ACC112 (cell line): ENCODE results near the gene ST6GALNAC2.

Experiments used
- H2AFZ ChIP-seq: fragments of 200-600 bp; sonication (generic); one replicate; pipeline ENCODE4 v1.6.0; 2017; ENCODE audit warnings: antibody characterized with exemption, low read length; ENCODE audit not compliant: unreplicated experiment
- H3K27ac ChIP-seq: fragments of 200-600 bp; sonication (generic); 2 replicates; pipeline ENCODE4 v1.5.1; 2014; ENCODE audit warnings: low read depth, mild to moderate bottlenecking, antibody characterized with exemption, low read length, moderate library complexity
- H3K27me3 ChIP-seq: fragments of 200-600 bp; sonication (generic); 2 replicates; pipeline ENCODE4 v1.6.1; 2014; ENCODE audit warnings: mild to moderate bottlenecking, antibody characterized with exemption, low read length, moderate library complexity, mixed read lengths; ENCODE audit not compliant: insufficient read depth
- H3K36me3 ChIP-seq: fragments of 200-600 bp; sonication (generic); 2 replicates; pipeline ENCODE4 v1.6.1; 2016; ENCODE audit warnings: mild to moderate bottlenecking, antibody characterized with exemption, low read length, moderate library complexity, mixed read lengths; ENCODE audit not compliant: insufficient read depth
- H3K4me1 ChIP-seq: fragments of 200-600 bp; sonication (generic); one replicate; pipeline ENCODE4 v1.6.1; 2016; ENCODE audit warnings: low read length, mixed read lengths; ENCODE audit not compliant: insufficient read depth, unreplicated experiment, control insufficient read depth
- H3K4me3 ChIP-seq: fragments of 200-600 bp; sonication (generic); 2 replicates; pipeline ENCODE4 v1.5.1; 2014; ENCODE audit warnings: mild to moderate bottlenecking, low read depth, low read length
- H3K79me2 ChIP-seq: fragments of 200-600 bp; sonication (generic); one replicate; pipeline ENCODE4 v1.6.0; 2016; ENCODE audit warnings: low read length; ENCODE audit not compliant: control insufficient read depth, unreplicated experiment, insufficient read depth

The ST6GALNAC2 gene

DNA sequence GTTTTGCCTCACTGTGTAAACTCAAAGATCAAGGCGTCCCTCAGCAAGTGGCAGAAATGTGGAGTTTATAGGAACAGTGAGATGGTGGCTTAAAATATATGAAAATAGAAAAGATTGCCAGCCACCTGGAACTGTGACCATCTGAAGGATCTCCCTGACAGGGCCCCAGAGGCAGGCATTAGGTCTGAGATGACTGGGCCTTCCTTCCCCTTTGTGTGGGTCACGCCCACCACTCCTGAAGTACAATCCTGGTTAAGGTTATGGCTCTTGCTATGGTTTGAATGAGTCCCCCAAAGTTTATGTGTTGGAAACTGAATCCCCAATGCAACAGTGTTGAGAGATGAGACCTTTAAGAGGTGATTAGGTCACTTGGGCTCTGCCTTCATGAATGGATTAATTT is 6.4 kb downstream of the ST6GALNAC2 start:
- H3K36me3 ChIP-seq, result no peaks in the 10 kb centered on the region
- no peaks in the 10 kb centered on the region for H3K79me2 ChIP-seq
- peaks cover under 1% of the 10 kb centered on the region; the same call in 1 of the 2 replicates for H3K27me3 ChIP-seq
- no peak overlapping the region for H3K4me3 ChIP-seq
- peaks cover 4% of the 10 kb centered on the region for H3K4me1 ChIP-seq
- no peak overlapping the region for H3K27ac ChIP-seq
- no peak overlapping the region for H2AFZ ChIP-seq

- peaks cover 4% of the 10 kb centered on the region for H3K4me1 ChIP-seq
- no peaks in the 10 kb centered on the region for H3K79me2 ChIP-seq
- no peaks in the 10 kb centered on the region for H3K36me3 ChIP-seq
- H3K27me3 ChIP-seq, result no peaks in the 10 kb centered on the region
- no peak overlapping the region for H3K27ac ChIP-seq
- H3K4me3 ChIP-seq, result no peak overlapping the region
- no peak overlapping the region for H2AFZ ChIP-seq
Observed at GRCh38 chr17:76578376-76578775, 7.3 kb downstream of the ST6GALNAC2 start.

- no peak overlapping the region for H2AFZ ChIP-seq
- H3K27me3 ChIP-seq, result no peaks in the 10 kb centered on the region
- no peak overlapping the region for H3K27ac ChIP-seq
- peaks cover 4% of the 10 kb centered on the region for H3K4me1 ChIP-seq
- H3K36me3 ChIP-seq, result no peaks in the 10 kb centered on the region
- no peak overlapping the region for H3K4me3 ChIP-seq
- no peaks in the 10 kb centered on the region for H3K79me2 ChIP-seq
Observed at GRCh38 chr17:76577876-76578275, 7.8 kb downstream of the ST6GALNAC2 start.

DNA sequence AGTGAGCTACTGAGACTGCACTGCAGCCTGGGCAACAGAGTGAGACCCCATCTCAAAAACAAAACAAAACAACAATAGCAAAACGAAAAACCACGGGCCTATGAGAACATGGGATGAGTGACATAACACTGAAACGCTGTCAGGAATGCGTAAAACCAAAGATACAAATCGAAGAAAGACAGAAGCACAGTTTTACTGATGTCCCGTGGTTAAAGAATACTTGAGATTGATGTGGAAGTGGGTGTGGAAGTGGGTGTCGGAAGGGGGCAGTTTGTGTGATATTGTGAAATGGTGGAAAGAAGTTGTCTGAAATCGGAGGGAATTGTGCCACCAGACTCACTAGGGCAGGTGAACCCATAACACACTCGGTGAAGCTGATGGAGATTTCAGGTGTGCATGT is 9.5 kb downstream of the ST6GALNAC2 start:
- H2AFZ ChIP-seq, result no peak overlapping the region
- no peak overlapping the region for H3K4me3 ChIP-seq
- no peaks in the 10 kb centered on the region for H3K27me3 ChIP-seq
- H3K4me1 ChIP-seq, result peaks cover 4% of the 10 kb centered on the region
- H3K36me3 ChIP-seq, result no peaks in the 10 kb centered on the region
- no peaks in the 10 kb centered on the region for H3K79me2 ChIP-seq
- H3K27ac ChIP-seq, result no peak overlapping the region

GRCh38 chr17:76575570-76575969 is 10.1 kb downstream of the ST6GALNAC2 start:
- Histone ChIP-seq H3K27ac (no peak overlapping the region), H2AFZ (no peak overlapping the region)

GRCh38 chr17:76574166-76574565 is 11.5 kb downstream of the ST6GALNAC2 start:
- Histone ChIP-seq H3K4me1 (no peaks in the 10 kb centered on the region), H3K27ac (no peak overlapping the region), H3K4me3 (no peak overlapping the region), H3K79me2 (no peaks in the 10 kb centered on the region), H3K27me3 (no peaks in the 10 kb centered on the region), H2AFZ (no peak overlapping the region), H3K36me3 (no peaks in the 10 kb centered on the region)

More at GRCh38 chr17:76575570-76575969, 10.1 kb downstream of the ST6GALNAC2 start:
- Histone ChIP-seq H3K79me2 (no peaks in the 10 kb centered on the region), H3K27me3 (no peaks in the 10 kb centered on the region), H3K4me3 (no peak overlapping the region), H3K36me3 (no peaks in the 10 kb centered on the region), H3K4me1 (no peaks in the 10 kb centered on the region)

- H3K36me3 ChIP-seq, result no peaks in the 10 kb centered on the region
- H3K4me1 ChIP-seq, result no peaks in the 10 kb centered on the region
- no peak overlapping the region for H3K27ac ChIP-seq
- H3K79me2 ChIP-seq, result no peaks in the 10 kb centered on the region
- no peaks in the 10 kb centered on the region for H3K27me3 ChIP-seq
- H2AFZ ChIP-seq, result no peak overlapping the region
- H3K4me3 ChIP-seq, result no peak overlapping the region
Observed at GRCh38 chr17:76573096-76573495, 12.6 kb downstream of the ST6GALNAC2 start.

DNA sequence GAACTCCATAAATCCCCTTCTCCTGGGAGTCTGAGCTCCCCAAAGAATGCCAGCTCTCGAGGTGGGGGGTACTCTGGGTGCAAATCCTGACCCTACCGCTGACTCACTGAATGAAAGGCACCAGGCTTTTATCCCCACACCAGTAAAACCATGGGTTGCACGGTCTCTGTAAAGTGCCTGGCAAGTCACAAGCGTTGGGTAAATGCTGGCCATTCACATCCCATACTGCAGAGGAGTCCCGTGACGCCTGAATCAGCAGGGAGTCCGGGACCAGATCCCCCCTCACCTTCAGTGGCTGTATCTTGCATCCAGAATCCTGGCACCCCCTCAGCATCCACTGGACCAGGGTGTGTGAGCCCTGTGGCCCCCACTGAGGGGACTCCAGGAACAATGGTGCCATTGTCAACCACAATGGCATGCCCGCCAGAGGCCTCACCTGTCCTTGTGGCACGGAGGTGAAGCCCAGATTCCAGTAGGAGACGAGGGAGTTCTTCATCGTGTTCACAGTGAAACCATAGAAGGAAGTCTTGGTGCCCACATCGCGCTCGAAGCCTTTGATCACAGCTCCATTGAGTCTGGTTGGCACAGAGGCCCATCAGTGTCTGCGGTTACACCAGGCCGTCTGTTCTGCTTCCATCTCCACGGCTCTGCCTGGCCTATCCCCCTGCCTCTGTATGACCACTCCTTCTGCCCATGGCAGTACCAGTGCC is 13.3 kb downstream of the ST6GALNAC2 start:
- Histone ChIP-seq H3K36me3 (no peaks in the 10 kb centered on the region), H3K4me1 (no peaks in the 10 kb centered on the region), H2AFZ (no peak overlapping the region), H3K27ac (no peak overlapping the region), H3K4me3 (no peak overlapping the region), H3K27me3 (no peaks in the 10 kb centered on the region), H3K79me2 (no peaks in the 10 kb centered on the region)

GRCh38 chr17:76570877-76571471 is 14.7 kb downstream of the ST6GALNAC2 start:
- peaks cover under 1% of the 10 kb centered on the region for H3K79me2 ChIP-seq
- no peak overlapping the region for H2AFZ ChIP-seq
- H3K27ac ChIP-seq, result no peak overlapping the region
- H3K36me3 ChIP-seq, result peaks cover 3% of the 10 kb centered on the region; the same call in 1 of the 2 replicates
- H3K4me1 ChIP-seq, result peaks cover 3% of the 10 kb centered on the region
- H3K27me3 ChIP-seq, result no peaks in the 10 kb centered on the region
- H3K4me3 ChIP-seq, result no peak overlapping the region

DNA sequence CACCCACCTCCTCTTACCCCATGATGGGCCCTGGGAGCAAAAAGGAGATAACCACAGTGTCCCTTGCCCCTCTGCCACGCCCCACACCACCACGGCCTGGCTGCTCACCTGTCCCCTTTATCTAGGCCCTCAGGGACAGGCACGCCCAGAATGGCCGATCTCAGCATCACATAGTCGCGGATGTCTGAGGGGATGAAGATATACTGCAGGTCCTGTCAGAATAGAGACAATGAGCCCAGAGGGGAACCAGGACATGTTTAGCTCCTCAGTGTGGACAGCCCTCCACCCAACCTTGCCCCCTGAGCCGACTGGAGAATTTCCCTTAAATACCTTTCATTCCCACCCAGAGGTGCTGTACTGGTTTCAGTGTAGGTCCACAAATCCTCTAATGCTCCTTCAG is 15.2 kb downstream of the ST6GALNAC2 start:
- peaks cover 6% of the 10 kb centered on the region; the same call in 1 of the 2 replicates for H3K36me3 ChIP-seq
- no peak overlapping the region for H2AFZ ChIP-seq
- H3K4me3 ChIP-seq, result no peak overlapping the region
- H3K27ac ChIP-seq, result no peak overlapping the region
- H3K4me1 ChIP-seq, result peaks cover 8% of the 10 kb centered on the region
- no peaks in the 10 kb centered on the region for H3K27me3 ChIP-seq
- H3K79me2 ChIP-seq, result peaks cover 5% of the 10 kb centered on the region
